Left lung (tissue), 10 donors: ENCODE measurements around the gene PYROXD2. TPM values are rescaled to one million over a fixed set of nuclear protein-coding genes. Genes with fewer than 3 reads are reported as not detected.
"Not testable (repeated sequence)": the region's sequence is repeated elsewhere in the genome, so short reads cannot be mapped to it uniquely, and the experiment has no call there.

Experiments used
- ATAC-seq: fragments of 200-7000 bp; cut with Tn5 transposase; one replicate; pipeline ENCODE4 v1.9.1; 2020; ENCODE audit warnings: moderate library complexity
- DNase-seq, 4 donors: peaks; one replicate each; pipeline ENCODE4 v3.0.0-alpha.2; 2013 to 2020
- H3K27ac ChIP-seq, 2 donors: fragments of 200-600 bp; sonication (generic) in 1 of 2; one replicate each; pipeline versions ENCODE4 v1.5.0 to v1.8.0; 2020 to 2021
- H3K27me3 ChIP-seq, 2 donors: fragments of 200-600 bp; sonication (generic) in 1 of 2; one replicate each; pipeline versions ENCODE4 v1.5.0 to v1.8.0; 2020 to 2021
- H3K36me3 ChIP-seq, 2 donors: fragments of 200-600 bp; sonication (generic) in 1 of 2; one replicate each; pipeline versions ENCODE4 v1.5.0 to v1.8.0; 2020 to 2021
- H3K4me1 ChIP-seq, 2 donors: fragments of 200-600 bp; one replicate each; pipeline ENCODE4 v1.8.0; 2021
- H3K4me3 ChIP-seq, 2 donors: fragments of 200-600 bp; sonication (generic) in 1 of 2; one replicate each; pipeline versions ENCODE4 v1.5.0 to v1.8.0; 2020 to 2021; ENCODE audit warnings: mild to moderate bottlenecking in 1 of 2
- H3K9me3 ChIP-seq, 2 donors: fragments of 200-600 bp; sonication (generic) in 1 of 2; one replicate each; pipeline versions ENCODE4 v1.5.0 to v1.8.0; 2020 to 2021
- CTCF ChIP-seq, 2 donors: fragments of 200-600 bp; sonication (generic) in 1 of 2; IDR thresholded peaks; one replicate each; pipeline versions ENCODE4 v1.5.0 to v1.8.0; 2021; ENCODE audit warnings: antibody characterized with exemption in 2 of 2
- intact Hi-C, 2 donors: fragments of 100-400 bp; cut with DNase I; formaldehyde crosslinking; loops; one replicate each; pipeline versions ENCODE4 v1.11.2 to v1.14.2; 2022
- polyA plus RNA-seq, 6 donors: library from polyadenylated mRNA; unstranded; fragments of 120-200 nt; gene quantifications; one replicate each; pipeline ENCODE4 v1.2.1, GENCODE V29; 2013; ENCODE audit not compliant: insufficient read length in 6 of 6
- total RNA-seq, 2 donors: library from RNA; stranded (reverse); fragmentation: NEBNext Ultra II Directional; extraction: Animal tissue kit (Norgen Biotek cat#: 25700); gene quantifications; one replicate each; pipeline ENCODE4 v1.2.1, GENCODE V29; 2021
- donor health status: DM: no; HTN: yes; CAD: no.
- donor health status: DM: no; HTN: no; CAD: no.

PYROXD2 gene
- total and polyA plus RNA-seq, 8 donors = 8.2 to 48.2 (median 38.3) TPM

GRCh38 chr10:98384531-98385133, 30.4 kb downstream of the PYROXD2 start:
- Histone ChIP-seq H3K4me1 (no peaks in the 10 kb centered on the region), H3K4me3 (no peak overlapping the region), H3K36me3 (peaks cover 0 to 23% of the 10 kb centered on the region in 2 donors), H3K27me3 (no peaks in the 10 kb centered on the region), H3K27ac (no peak overlapping the region), H3K9me3 (no peaks in the 10 kb centered on the region)
- DNase-seq = no peak
- TF ChIP-seq CTCF (IDR thresholded peaks at IDR 0.05) = no peak
- intact Hi-C loops = no loop called here
- no peak for ATAC-seq

- Histone ChIP-seq H3K4me3 (no peak overlapping the region), H3K27ac (no peak overlapping the region), H3K4me1 (no peaks in the 10 kb centered on the region), H3K27me3 (no peaks in the 10 kb centered on the region), H3K36me3 (peaks cover 0 to 23% of the 10 kb centered on the region in 2 donors), H3K9me3 (no peaks in the 10 kb centered on the region)
- intact Hi-C loops = no loop called here
- no peak for DNase-seq
- TF ChIP-seq CTCF (IDR thresholded peaks at IDR 0.05) = no peak
- no peak for ATAC-seq
Measured at GRCh38 chr10:98383869-98384268, 31.1 kb downstream of the PYROXD2 start.

- H3K9me3 ChIP-seq, intact Hi-C loops, H3K27me3 ChIP-seq, H3K4me1 ChIP-seq, DNase-seq, H3K27ac ChIP-seq, H3K4me3 ChIP-seq: not testable (repeated sequence)
- H3K36me3 ChIP-seq = peaks cover 0 to 23% of the 10 kb centered on the region in 2 donors
- ATAC-seq = peak; percentile 16
Measured at GRCh38 chr10:98383134-98383667, 31.8 kb downstream of the PYROXD2 start.

GRCh38 chr10:98382691-98383101, 32.3 kb downstream of the PYROXD2 start:
- ATAC-seq (no peak), DNase-seq (no peak)
- intact Hi-C loops = no loop called here
- Histone ChIP-seq H3K4me3 (no peak overlapping the region), H3K9me3 (no peaks in the 10 kb centered on the region), H3K36me3 (peaks cover 0 to 23% of the 10 kb centered on the region in 2 donors), H3K27ac (no peak overlapping the region), H3K27me3 (no peaks in the 10 kb centered on the region), H3K4me1 (no peaks in the 10 kb centered on the region)
- no peak for TF ChIP-seq CTCF (IDR thresholded peaks at IDR 0.05)

GRCh38 chr10:98380493-98381339, 34.3 kb downstream of the PYROXD2 start:
- H3K4me3 ChIP-seq = no peak overlapping the region
- no peaks in the 10 kb centered on the region for H3K4me1 ChIP-seq
- ATAC-seq = no peak
- H3K9me3 ChIP-seq = peaks cover 0 to 3% of the 10 kb centered on the region in 2 donors
- H3K27ac ChIP-seq = no peak overlapping the region
- no peaks in the 10 kb centered on the region for H3K27me3 ChIP-seq
- no peak for DNase-seq
- intact Hi-C loops = no loop called here
- no peak for TF ChIP-seq CTCF (IDR thresholded peaks at IDR 0.05)
- peaks cover 0 to 17% of the 10 kb centered on the region in 2 donors for H3K36me3 ChIP-seq
